ENCODE measurements around the gene TNFRSF18.
"Not testable (repeated sequence)": the region's sequence is repeated elsewhere in the genome, so short reads cannot be mapped to it uniquely, and the experiment has no call there.

The TNFRSF18 gene

GRCh38 chr1:1196431-1197187 is 9.8 kb downstream of the TNFRSF18 start:
- DNase-seq (ENCODE audit: low read depth), result no peak
- TF ChIP-seq CTCF (IDR thresholded peaks at IDR 0.05; ENCODE audit: insufficient read depth, low read depth, low read length, missing control alignments), result no peak
- no peak overlapping the region for H3K4me3 ChIP-seq (ENCODE audit: low read depth, low read length)

GRCh38 chr1:1195726-1196125 is 10.7 kb downstream of the TNFRSF18 start:
- not testable (repeated sequence) for DNase-seq (ENCODE audit: low read depth); H3K4me3 ChIP-seq (ENCODE audit: low read depth, low read length)

- TF ChIP-seq CTCF (IDR thresholded peaks at IDR 0.05; ENCODE audit: insufficient read depth, low read depth, low read length, missing control alignments), result no peak
- no peak for DNase-seq (ENCODE audit: low read depth)
- H3K4me3 ChIP-seq (ENCODE audit: low read depth, low read length), result no peak overlapping the region
Observed at GRCh38 chr1:1194723-1195122, 11.7 kb downstream of the TNFRSF18 start.

GRCh38 chr1:1191734-1192133 is 14.7 kb downstream of the TNFRSF18 start:
- no peak for TF ChIP-seq CTCF (IDR thresholded peaks at IDR 0.05; ENCODE audit: insufficient read depth, low read depth, low read length, missing control alignments)
- no peak overlapping the region for H3K4me3 ChIP-seq (ENCODE audit: low read depth, low read length)
- no peak for DNase-seq (ENCODE audit: low read depth)

- no peak for DNase-seq (ENCODE audit: low read depth)
- no peak for TF ChIP-seq CTCF (IDR thresholded peaks at IDR 0.05; ENCODE audit: insufficient read depth, low read depth, low read length, missing control alignments)
- no peak overlapping the region for H3K4me3 ChIP-seq (ENCODE audit: low read depth, low read length)
Observed at GRCh38 chr1:1189111-1189510, 17.3 kb downstream of the TNFRSF18 start.

GRCh38 chr1:1187938-1188337 is 18.5 kb downstream of the TNFRSF18 start:
- no peak overlapping the region for H3K4me3 ChIP-seq (ENCODE audit: low read depth, low read length)
- TF ChIP-seq CTCF (IDR thresholded peaks at IDR 0.05; ENCODE audit: insufficient read depth, low read depth, low read length, missing control alignments), result no peak
- no peak for DNase-seq (ENCODE audit: low read depth)

- no peak for DNase-seq (ENCODE audit: low read depth)
- TF ChIP-seq CTCF (IDR thresholded peaks at IDR 0.05; ENCODE audit: insufficient read depth, low read depth, low read length, missing control alignments), result no peak
- H3K4me3 ChIP-seq (ENCODE audit: low read depth, low read length), result no peak overlapping the region
Observed at GRCh38 chr1:1185101-1185765, 21.2 kb downstream of the TNFRSF18 start.

Measured in GM12865 (cell line).